ENCODE results near the gene GALNT15. TPM values are rescaled to one million over a fixed set of nuclear protein-coding genes. Genes with fewer than 3 reads are reported as not detected.

GALNT15 gene
- polyA plus RNA-seq, 1 of the 3 experiments (the other 2 are of a cell fraction), result 4.7 TPM

DNA sequence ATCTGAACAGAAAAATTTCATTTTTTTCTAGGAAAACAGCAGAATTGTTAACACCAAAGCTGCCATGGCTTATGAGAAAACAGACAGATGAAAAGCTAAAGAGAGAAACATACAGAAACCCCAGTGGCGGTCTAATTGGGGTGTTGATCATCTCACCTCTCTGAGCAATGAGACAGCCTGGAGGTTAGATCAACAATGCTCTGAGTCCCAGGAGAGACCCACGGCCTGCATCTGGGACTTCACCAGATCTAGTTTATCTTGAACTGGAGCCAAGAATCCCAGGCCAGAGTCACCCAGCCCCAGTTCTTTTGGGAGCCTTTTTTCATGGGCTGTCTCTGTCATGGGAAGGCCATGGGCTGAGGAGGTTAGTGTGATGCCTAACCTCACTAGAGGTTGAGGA lies 3.5 kb upstream of the GALNT15 start (continued):
- TF ChIP-seq, protein P1, sequence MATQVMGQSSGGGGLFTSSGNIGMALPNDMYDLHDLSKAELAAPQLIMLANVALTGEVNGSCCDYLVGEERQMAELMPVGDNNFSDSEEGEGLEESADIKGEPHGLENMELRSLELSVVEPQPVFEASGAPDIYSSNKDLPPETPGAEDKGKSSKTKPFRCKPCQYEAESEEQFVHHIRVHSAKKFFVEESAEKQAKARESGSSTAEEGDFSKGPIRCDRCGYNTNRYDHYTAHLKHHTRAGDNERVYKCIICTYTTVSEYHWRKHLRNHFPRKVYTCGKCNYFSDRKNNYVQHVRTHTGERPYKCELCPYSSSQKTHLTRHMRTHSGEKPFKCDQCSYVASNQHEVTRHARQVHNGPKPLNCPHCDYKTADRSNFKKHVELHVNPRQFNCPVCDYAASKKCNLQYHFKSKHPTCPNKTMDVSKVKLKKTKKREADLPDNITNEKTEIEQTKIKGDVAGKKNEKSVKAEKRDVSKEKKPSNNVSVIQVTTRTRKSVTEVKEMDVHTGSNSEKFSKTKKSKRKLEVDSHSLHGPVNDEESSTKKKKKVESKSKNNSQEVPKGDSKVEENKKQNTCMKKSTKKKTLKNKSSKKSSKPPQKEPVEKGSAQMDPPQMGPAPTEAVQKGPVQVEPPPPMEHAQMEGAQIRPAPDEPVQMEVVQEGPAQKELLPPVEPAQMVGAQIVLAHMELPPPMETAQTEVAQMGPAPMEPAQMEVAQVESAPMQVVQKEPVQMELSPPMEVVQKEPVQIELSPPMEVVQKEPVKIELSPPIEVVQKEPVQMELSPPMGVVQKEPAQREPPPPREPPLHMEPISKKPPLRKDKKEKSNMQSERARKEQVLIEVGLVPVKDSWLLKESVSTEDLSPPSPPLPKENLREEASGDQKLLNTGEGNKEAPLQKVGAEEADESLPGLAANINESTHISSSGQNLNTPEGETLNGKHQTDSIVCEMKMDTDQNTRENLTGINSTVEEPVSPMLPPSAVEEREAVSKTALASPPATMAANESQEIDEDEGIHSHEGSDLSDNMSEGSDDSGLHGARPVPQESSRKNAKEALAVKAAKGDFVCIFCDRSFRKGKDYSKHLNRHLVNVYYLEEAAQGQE (IDR thresholded peaks at IDR 0.05; ENCODE audit: low read depth, low read length), result no peak
- TF ChIP-seq EP300 (IDR thresholded peaks at IDR 0.05; ENCODE audit: borderline replicate concordance in 1 of 2, low read depth in 1 of 2, low read length in 1 of 2), result no peak
- no peak for TF ChIP-seq MXI1 (IDR thresholded peaks at IDR 0.05; ENCODE audit: low read depth, low read length)
- TF ChIP-seq, protein P2, sequence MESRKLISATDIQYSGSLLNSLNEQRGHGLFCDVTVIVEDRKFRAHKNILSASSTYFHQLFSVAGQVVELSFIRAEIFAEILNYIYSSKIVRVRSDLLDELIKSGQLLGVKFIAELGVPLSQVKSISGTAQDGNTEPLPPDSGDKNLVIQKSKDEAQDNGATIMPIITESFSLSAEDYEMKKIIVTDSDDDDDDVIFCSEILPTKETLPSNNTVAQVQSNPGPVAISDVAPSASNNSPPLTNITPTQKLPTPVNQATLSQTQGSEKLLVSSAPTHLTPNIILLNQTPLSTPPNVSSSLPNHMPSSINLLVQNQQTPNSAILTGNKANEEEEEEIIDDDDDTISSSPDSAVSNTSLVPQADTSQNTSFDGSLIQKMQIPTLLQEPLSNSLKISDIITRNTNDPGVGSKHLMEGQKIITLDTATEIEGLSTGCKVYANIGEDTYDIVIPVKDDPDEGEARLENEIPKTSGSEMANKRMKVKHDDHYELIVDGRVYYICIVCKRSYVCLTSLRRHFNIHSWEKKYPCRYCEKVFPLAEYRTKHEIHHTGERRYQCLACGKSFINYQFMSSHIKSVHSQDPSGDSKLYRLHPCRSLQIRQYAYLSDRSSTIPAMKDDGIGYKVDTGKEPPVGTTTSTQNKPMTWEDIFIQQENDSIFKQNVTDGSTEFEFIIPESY (IDR thresholded peaks at IDR 0.05; ENCODE audit: borderline replicate concordance, low read depth), result no peak
- no peak for TF ChIP-seq RXRA (IDR thresholded peaks at IDR 0.05; ENCODE audit: borderline replicate concordance, low read depth)

DNA sequence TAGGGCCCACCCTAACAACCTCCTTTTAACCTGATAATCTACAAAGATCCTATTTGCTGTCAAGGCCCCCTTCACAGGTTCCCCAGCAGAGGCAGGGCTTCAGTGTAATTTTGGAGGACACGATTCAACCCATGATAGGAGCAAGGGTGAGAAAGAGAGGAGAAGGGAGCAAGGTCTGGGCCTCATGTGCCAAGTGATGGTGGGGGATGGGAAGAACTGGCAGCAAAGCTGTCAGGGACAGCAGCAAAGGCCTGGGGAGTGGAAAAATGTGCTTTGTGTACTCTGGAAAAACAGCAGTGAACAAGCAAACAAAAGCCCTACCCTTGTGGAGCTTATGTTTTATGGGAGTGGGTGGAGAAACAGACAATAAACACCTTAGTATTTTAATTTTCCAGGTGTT lies 2.7 kb upstream of the GALNT15 start:
- Histone ChIP-seq H3K4me1 (ENCODE audit: control insufficient read depth in 1 of 2, insufficient read depth in 2 of 2, low read depth in 1 of 2, low read length in 1 of 2) (peaks cover 9 to 14% of the 10 kb centered on the region in 2 experiments), H3F3A (replicated peaks; ENCODE audit: insufficient read depth) (peaks cover 19% of the 10 kb centered on the region), H3K27me3 (ENCODE audit: insufficient read depth) (no peaks in the 10 kb centered on the region), H4K20me1 (ENCODE audit: insufficient read depth) (no peaks in the 10 kb centered on the region), H3K79me2 (ENCODE audit: insufficient read depth) (peaks cover 7% of the 10 kb centered on the region; the same call in 1 of the 2 replicates), H3K9ac (no peak overlapping the region), H3K36me3 (replicated peaks in 1 of 2; ENCODE audit: control insufficient read depth in 1 of 2, insufficient read depth in 2 of 2, low read length in 1 of 2) (no peaks in the 10 kb centered on the region), H3K4me3 (ENCODE audit: low read depth in 2 of 2, low read length in 1 of 2) (no peak overlapping the region), H3K4me2 (no peak overlapping the region), H3K27ac (ENCODE audit: low read depth in 2 of 2, low read length in 1 of 2) (no peak overlapping the region), H2AFZ (ENCODE audit: low read depth) (no peak overlapping the region), H3K9me2 (no peaks in the 10 kb centered on the region), H3K9me3 (no peaks in the 10 kb centered on the region)
- TF ChIP-seq NFIC (IDR thresholded peaks at IDR 0.05; ENCODE audit: borderline replicate concordance) (no peak), TAF1 (IDR thresholded peaks at IDR 0.05; ENCODE audit: borderline replicate concordance, low read depth, low read length) (no peak)
- DNase-seq, result no peak
- WGBS (ENCODE audit: low lambda C conversion rate), result 94% methylated on average over 1 of the region's 1 CpG
- CTCF ChIA-PET, result interaction anchor here (1.0 to 6.5 kb wide), 2 partner anchors 76 to 123 kb away, joined by 3 to 50 read pairs; no protein-coding TSS in a partner anchor
- POLR2A ChIA-PET, result no interaction called here
